Activated CD4-positive, alpha-beta T cell treated with anti-CD3 and anti-CD28 coated beads, Interleukin-2, amount 50 U/mL, for 4 hours (primary cell): ENCODE measurements around the gene ITGA2B.
"Not testable (repeated sequence)": the region's sequence is repeated elsewhere in the genome, so short reads cannot be mapped to it uniquely, and the experiment has no call there.

Source experiments
- DNase-seq, 2 experiments: peaks; one replicate each; pipeline ENCODE4 v3.0.0-alpha.2; 2020

Gene ITGA2B

GRCh38 chr17:44389281-44389680, at the start of gene ITGA2B:
Gene ITGA2B (minus strand): TSS chr17:44389649. CDS start chr17:44389473, 176 bp downstream.
- DNase-seq, result no peak

- DNase-seq, result no peak
Observed at GRCh38 chr17:44439168-44439567, 49.7 kb upstream of the ITGA2B start.

GRCh38 chr17:44438636-44439035, 49.2 kb upstream of the ITGA2B start:
- no peak for DNase-seq

- no peak for DNase-seq
Observed at GRCh38 chr17:44436336-44436735, 46.9 kb upstream of the ITGA2B start.

- DNase-seq, result no peak
Observed at GRCh38 chr17:44432254-44433157, 43.1 kb upstream of the ITGA2B start.

GRCh38 chr17:44424828-44425461, 35.5 kb upstream of the ITGA2B start:
- DNase-seq, result no peak

GRCh38 chr17:44417553-44417952, 28.1 kb upstream of the ITGA2B start:
- no peak for DNase-seq

GRCh38 chr17:44416558-44417289, 27.3 kb upstream of the ITGA2B start:
- DNase-seq, result no peak

- no peak for DNase-seq
Observed at GRCh38 chr17:44414394-44415155, 25.1 kb upstream of the ITGA2B start.

- DNase-seq, result no peak
Observed at GRCh38 chr17:44409309-44410028, 20.0 kb upstream of the ITGA2B start.

GRCh38 chr17:44408786-44409185, 19.3 kb upstream of the ITGA2B start:
- DNase-seq, result no peak

- no peak for DNase-seq
Observed at GRCh38 chr17:44402564-44403172, 13.2 kb upstream of the ITGA2B start.

- DNase-seq, result no peak
Observed at GRCh38 chr17:44400226-44400847, 10.9 kb upstream of the ITGA2B start.

GRCh38 chr17:44398692-44399691, 9.5 kb upstream of the ITGA2B start:
- no peak for DNase-seq

GRCh38 chr17:44397479-44398440, 8.3 kb upstream of the ITGA2B start:
- DNase-seq, result no peak

GRCh38 chr17:44396946-44397345, 7.5 kb upstream of the ITGA2B start:
- DNase-seq, result no peak

- no peak for DNase-seq
Observed at GRCh38 chr17:44394833-44395232, 5.4 kb upstream of the ITGA2B start.

- not testable (repeated sequence) for DNase-seq
Observed at GRCh38 chr17:44394112-44394511, 4.7 kb upstream of the ITGA2B start.
